GM21786 (cell line): ENCODE measurements around the gene PCED1B.

ENCODE experiments used
- ATAC-seq: cut with Tn5 transposase; IDR thresholded peaks from one replicate; pipeline ENCODE4 v1.9.1; 2021; ENCODE audit not compliant: unreplicated experiment

Gene PCED1B

DNA sequence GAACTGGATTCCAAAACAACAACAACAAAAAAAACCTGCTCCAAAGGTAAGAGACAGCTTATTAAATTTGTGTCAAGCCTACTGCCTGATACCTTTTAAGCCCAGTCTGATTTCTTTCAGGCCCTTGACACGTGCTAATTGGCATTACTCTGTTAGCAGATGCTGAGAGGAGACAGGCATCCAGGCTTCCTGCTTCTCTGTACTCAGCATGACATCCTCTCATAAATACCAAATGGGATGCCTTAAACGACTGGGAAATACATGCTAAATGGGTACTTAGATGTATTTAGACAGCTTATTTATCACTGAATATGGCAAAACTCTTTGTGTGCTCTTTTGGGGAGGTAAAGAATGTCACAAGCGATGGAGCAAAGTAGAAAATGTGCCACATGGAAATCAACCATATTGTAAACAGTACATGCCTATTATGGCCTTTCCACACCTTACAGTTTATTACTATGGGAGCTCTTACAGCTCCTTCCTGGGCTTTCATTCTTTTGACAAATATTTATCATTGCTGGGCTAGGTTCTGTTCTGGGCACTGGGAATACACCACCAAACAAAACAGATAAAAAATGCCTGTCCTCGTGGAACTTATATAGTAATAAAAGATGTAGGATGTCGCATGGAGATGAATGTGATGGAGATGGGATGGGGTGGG is 11.5 kb upstream of the PCED1B start:
- no peak for ATAC-seq

GRCh38 chr12:47068539-47068938 is 10.9 kb upstream of the PCED1B start:
- ATAC-seq = no peak

- ATAC-seq = no peak
Measured at GRCh38 chr12:47070310-47070709, 9.1 kb upstream of the PCED1B start.

GRCh38 chr12:47071241-47071852 is 8.1 kb upstream of the PCED1B start:
- ATAC-seq = no peak

DNA sequence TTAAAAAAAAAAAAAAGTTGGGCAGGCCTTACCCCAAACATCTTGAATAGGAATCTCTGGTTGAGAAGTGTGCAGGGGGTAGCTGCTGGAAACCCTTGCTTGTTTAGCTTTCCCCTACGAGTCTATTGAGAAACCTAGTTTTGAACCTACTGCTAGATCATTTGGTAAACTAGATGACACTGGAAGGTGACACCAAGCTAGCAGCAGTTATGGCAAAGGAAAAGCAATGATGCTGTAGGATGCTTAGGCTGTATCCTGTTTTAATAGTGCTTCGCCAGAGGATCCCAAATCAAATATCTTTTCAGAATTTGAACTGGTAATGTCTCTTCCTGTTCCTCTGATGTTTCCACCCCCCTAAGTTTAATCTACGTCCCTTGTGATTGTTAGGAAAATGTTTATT is 5.5 kb upstream of the PCED1B start:
- ATAC-seq = no peak

GRCh38 chr12:47074757-47075156 is 4.7 kb upstream of the PCED1B start:
- ATAC-seq = no peak

DNA sequence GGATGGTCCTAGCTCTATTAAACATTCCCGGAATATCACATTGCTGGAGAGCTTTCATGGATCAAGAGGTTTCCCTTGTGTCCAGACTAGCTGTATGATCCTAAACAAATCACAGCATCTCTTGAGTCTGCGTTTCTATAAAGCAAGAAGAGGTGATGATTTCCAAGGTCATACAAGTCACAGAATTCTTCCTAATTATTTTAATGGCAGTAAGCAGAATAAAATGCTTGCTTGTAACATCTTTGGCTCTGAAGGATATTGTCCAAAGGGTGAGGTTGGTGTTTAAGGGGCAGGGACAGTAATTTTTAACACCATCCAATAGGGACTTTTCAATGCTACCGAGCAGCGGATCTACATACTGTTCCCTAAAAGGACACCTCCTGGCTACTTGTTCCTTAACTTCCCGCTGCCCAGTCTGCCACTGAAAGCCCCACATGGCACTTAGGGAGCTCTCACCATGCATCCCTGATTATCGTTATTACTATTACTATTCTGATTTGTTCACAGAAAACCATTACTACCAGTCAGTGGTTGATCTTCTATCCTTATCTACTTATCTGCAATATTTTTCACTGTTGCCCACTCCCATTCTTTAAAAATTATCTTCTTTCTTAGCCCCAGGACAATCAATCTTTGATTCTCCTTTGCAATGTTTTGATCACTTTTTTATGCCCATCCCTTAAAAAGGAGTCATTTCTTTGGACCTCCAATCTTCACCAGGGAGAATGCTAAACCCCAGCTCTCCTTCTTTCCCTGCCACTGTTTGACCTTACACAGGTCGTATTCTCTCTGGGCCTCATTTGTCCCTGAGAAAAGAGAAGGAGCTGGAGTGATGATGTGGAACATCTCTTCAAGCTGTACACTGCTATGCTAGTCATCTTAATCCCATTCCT is 4.0 kb upstream of the PCED1B start:
- no peak for ATAC-seq

DNA sequence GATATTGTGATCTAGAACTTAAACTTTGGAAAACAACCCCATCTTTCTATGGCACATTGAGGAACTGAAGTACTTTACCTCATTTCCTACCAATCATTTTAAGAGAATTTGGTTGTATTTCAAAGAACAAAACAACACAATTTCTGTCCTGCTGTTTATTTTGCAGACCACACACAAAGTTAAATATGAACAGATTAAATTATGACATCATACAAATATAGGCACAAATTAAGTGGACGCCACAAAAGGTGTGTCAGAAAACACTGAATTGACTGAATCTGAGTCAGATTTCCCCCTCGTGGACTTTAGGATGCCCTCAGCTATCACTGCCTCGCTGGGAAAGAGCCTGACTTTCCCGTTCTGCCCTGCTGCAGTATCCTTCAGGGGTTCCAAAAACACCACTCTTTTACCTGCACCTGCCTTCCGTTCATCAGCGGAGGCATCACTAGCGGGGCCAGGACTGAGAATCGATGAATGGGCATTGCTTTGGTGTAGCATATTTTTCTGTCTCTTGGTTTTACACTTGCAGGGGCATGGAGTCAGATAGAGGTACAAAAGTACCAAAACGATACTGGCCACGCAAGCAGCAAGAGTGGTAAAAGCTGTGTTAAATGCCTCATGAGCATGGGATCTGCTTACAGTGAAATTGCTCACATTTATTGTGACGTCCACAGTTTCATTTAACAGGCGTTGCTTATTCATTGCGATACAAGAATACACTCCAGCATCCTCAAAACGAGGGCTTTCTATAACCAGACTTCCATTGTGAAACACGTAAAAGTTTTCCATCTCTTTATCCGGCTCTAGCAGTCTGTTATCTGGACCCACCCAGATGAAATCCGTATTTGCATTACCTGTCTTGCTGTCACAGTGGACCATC is 2.0 kb upstream of the PCED1B start:
- no peak for ATAC-seq

- no peak for ATAC-seq
Measured at GRCh38 chr12:47078086-47078395, 1.4 kb upstream of the PCED1B start.

- ATAC-seq = no peak
Measured at GRCh38 chr12:47078733-47079467, 521 bp upstream of the PCED1B start.

- peak; percentile 29 for ATAC-seq
Measured at GRCh38 chr12:47079981-47080724, 732 bp downstream of the PCED1B start.

GRCh38 chr12:47080725-47081502 is 1.5 kb downstream of the PCED1B start:
- no peak for ATAC-seq

GRCh38 chr12:47082283-47082682 is 2.9 kb downstream of the PCED1B start:
- ATAC-seq = no peak

DNA sequence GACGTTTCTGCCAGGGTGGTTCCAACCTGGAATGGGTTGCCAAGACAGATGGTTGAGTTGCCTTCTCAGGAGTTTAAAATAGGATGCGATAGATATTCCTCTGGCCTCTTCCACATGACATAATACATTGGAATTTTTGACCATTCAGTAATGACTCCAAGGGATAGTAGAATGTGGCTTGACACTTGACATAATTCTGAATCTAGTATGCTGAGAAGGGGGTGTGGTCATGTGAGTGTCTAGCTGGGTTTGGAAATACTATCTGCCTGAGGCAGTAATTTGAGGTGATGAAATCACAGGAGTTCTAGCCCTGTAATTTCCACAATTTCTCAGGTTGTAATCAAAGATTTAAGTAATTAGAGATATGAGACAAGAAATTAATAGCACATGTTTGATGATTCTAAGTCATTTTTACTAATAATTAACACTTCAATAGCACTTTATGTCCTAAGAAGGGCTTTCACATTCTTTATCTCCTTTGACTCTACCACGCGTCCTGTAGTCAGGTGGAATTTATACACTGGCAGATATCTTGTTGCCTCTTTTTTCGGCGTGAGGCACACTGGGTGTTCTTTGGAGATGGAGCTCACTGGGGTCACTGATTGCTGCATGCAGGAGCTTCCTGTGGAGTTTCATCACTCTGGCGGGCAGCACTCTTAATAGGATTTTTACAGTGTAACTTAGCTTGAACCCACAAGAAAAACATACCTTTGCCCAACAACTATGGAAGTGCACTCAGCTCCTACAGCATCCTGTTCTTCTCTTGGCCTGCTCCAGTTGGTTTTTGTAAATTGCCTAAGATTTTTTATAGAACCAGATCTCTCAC is 3.6 kb downstream of the PCED1B start:
- no peak for ATAC-seq

DNA sequence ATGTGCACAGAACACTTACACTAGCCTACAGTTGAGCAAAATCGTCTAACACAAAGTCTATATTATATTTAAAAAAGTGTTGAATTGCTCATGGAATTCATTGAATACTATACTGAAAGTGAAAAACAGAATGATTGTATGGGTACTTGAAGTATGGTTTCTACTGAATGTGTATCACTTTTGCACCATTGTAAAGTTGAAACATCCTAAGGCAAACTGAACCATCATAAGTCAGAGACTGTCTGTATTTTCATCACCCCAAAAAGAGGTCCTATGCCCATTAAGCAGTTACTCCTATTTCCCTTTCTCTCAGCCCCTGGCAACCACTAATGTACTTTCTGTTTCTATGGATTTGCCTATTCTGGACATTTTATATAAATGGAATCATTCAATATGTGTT is 4.8 kb downstream of the PCED1B start:
- no peak for ATAC-seq

DNA sequence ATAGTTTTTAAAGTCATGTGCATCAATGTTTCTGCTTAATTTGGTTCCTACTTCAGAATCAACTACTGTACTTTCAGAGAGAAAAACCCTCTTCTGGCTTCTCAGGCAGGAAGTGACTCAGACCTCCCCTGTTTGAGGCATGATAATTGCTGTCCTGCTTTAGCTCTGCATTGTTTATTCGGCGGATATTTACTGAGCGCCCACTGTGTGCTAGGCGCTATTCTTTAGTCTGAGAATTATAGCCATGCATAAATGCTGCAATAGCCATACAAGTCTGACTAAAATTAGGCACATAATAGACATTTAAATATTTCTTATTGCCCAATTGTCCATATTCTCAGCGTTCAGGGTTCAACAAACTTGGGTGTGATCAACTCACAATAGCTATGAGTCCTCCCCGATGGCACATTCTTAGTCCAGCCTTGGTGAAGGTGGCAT is 6.4 kb downstream of the PCED1B start:
- ATAC-seq = peak; percentile 55

DNA sequence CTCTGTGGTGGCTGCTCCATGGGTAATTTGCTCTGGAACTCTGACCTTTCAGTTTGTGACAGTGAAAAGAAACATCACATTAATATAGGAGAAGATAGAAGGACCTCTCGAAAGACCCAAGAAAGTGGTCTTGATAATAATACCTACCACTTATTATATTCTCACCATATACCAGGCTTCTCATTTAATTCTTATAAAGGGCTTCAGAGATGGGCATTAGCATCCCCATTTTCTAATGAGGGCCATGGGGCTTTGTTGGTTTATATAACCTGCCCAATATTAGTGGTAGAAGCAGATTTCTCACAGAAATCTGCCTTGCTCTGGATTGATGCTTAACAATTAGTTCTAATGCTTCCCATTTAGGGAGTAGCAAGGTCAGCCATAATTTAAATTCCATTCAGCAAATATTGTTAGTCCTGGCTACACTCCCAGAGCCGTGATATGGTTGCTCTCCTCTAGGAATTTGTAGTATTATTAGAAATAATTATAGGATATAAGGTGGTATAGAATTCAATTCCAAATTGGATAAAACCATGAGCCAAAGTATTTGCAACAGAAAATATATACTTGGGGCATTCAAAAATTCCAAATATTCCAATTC is 7.8 kb downstream of the PCED1B start:
- ATAC-seq = no peak
